Tibial nerve (tissue), 3 donors: ENCODE results near the gene EPSTI1.

Experiments used
- CTCF ChIP-seq, 5 experiments: fragments of 200-600 bp in 3 of 5; fragments of 450-650 bp in 2 of 5; sonication (generic) in 3 of 5; IDR thresholded peaks; one replicate each; pipeline ENCODE4 v1.5.1; 2016 to 2019; ENCODE audit warnings: antibody characterized with exemption in 5 of 5, mild to moderate bottlenecking in 3 of 5, moderate library complexity in 2 of 5
- POLR2A ChIP-seq, 2 donors: fragments of 450-650 bp; IDR thresholded peaks; one replicate each; pipeline ENCODE4 v1.6.1; 2017; ENCODE audit warnings: antibody characterized with exemption in 2 of 2, mild to moderate bottlenecking in 2 of 2, moderate library complexity in 2 of 2

DNA sequence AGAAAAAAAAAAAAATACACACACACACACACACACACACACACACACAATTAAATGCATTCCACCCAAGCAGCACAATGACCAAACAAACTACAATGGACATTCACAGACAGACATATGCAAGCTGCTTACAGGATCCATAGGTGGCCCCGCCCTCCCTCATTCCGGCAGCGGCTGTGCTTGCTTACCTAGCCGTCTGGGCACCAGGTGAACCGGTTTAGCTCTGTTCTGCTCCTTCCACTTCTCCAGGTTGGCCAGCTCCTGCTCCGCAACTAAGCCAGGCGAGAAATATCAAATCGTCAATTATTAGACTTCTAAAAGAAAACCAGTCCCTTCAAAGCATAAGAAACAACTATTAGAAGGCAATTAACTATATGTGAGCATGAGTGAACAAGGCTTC lies 23.1 kb downstream of the EPSTI1 start:
- TF ChIP-seq CTCF (IDR thresholded peaks at IDR 0.05) (no peak), POLR2A (IDR thresholded peaks at IDR 0.05) (no peak)
